Right atrium auricular region (tissue), 2 donors: ENCODE results near the gene PHF21B. TPM values are rescaled to one million over a fixed set of nuclear protein-coding genes. Genes with fewer than 3 reads are reported as not detected.

Experiments used
- DNase-seq: peaks from one replicate; pipeline ENCODE4 v3.0.0-alpha.2; 2019; ENCODE audit warnings: low spot score
- H3K27ac ChIP-seq, 2 donors: fragments of 200-600 bp; sonication (generic); 1 replicate in 1 of 2; 2 replicates in 1 of 2; pipeline ENCODE4 v1.5.1; 2016 to 2019
- H3K27me3 ChIP-seq, 2 donors: fragments of 200-600 bp; sonication (generic); one replicate each; pipeline versions ENCODE4 v1.5.1 to v1.6.0; 2017 to 2019
- H3K36me3 ChIP-seq: fragments of 200-600 bp; sonication (generic); one replicate; pipeline ENCODE4 v1.5.1; 2016
- H3K4me1 ChIP-seq, 2 donors: fragments of 200-600 bp; sonication (generic); one replicate each; pipeline versions ENCODE4 v1.5.1 to v1.6.0; 2017 to 2019
- H3K4me3 ChIP-seq, 2 donors: fragments of 200-600 bp; sonication (generic); 1 replicate in 1 of 2; 2 replicates in 1 of 2; pipeline ENCODE4 v1.5.1; 2017 to 2019; ENCODE audit warnings: mild to moderate bottlenecking in 1 of 2, moderate library complexity in 1 of 2
- H3K9me3 ChIP-seq, 2 donors: fragments of 200-600 bp; sonication (generic); one replicate each; pipeline ENCODE4 v1.5.1; 2019
- total RNA-seq, 2 donors: library from RNA; depleted of rRNA; stranded (reverse); fragments of >200 nt; gene quantifications; one replicate each; pipeline ENCODE4 v1.1.0, GENCODE V29; 2016
- TF ChIP-seq, protein P1 (sequence below), 2 donors: fragments of 200-600 bp; sonication (generic); IDR thresholded peaks; one replicate each; pipeline ENCODE4 v1.5.1; 2019; ENCODE audit warnings: antibody characterized with exemption in 2 of 2

PHF21B gene
- total RNA-seq, 2 donors from 2014 or later: 1.4 to 2.2 TPM

DNA sequence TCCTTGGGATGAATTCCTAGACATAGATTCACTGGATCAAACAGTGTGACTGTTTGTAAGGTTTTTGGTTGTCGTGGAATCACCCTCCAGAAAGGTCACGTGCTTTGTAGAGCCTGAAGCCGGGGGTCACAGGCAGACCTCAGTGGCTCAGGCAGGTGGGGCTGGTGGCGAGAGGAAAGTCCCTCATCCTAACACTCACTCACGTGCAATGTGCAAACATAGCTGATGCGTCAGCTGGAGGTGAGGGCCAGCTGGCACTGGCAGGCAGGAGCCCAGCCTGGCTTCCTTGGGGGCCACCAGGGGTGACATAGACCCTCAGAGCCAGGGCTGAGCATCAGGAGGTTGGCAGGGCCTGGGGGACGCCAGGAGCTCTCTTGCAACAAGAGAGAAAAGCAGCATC lies 167.4 kb downstream of the PHF21B start:
- Histone ChIP-seq H3K27ac (no peak overlapping the region), H3K27me3 (no peaks in the 10 kb centered on the region), H3K36me3 (no peaks in the 10 kb centered on the region), H3K4me1 (no peaks in the 10 kb centered on the region), H3K9me3 (peaks cover 0 to 14% of the 10 kb centered on the region in 2 donors), H3K4me3 (no peak overlapping the region)
- TF ChIP-seq, protein P1, sequence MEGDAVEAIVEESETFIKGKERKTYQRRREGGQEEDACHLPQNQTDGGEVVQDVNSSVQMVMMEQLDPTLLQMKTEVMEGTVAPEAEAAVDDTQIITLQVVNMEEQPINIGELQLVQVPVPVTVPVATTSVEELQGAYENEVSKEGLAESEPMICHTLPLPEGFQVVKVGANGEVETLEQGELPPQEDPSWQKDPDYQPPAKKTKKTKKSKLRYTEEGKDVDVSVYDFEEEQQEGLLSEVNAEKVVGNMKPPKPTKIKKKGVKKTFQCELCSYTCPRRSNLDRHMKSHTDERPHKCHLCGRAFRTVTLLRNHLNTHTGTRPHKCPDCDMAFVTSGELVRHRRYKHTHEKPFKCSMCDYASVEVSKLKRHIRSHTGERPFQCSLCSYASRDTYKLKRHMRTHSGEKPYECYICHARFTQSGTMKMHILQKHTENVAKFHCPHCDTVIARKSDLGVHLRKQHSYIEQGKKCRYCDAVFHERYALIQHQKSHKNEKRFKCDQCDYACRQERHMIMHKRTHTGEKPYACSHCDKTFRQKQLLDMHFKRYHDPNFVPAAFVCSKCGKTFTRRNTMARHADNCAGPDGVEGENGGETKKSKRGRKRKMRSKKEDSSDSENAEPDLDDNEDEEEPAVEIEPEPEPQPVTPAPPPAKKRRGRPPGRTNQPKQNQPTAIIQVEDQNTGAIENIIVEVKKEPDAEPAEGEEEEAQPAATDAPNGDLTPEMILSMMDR (IDR thresholded peaks at IDR 0.05): no peak
- DNase-seq: no peak

DNA sequence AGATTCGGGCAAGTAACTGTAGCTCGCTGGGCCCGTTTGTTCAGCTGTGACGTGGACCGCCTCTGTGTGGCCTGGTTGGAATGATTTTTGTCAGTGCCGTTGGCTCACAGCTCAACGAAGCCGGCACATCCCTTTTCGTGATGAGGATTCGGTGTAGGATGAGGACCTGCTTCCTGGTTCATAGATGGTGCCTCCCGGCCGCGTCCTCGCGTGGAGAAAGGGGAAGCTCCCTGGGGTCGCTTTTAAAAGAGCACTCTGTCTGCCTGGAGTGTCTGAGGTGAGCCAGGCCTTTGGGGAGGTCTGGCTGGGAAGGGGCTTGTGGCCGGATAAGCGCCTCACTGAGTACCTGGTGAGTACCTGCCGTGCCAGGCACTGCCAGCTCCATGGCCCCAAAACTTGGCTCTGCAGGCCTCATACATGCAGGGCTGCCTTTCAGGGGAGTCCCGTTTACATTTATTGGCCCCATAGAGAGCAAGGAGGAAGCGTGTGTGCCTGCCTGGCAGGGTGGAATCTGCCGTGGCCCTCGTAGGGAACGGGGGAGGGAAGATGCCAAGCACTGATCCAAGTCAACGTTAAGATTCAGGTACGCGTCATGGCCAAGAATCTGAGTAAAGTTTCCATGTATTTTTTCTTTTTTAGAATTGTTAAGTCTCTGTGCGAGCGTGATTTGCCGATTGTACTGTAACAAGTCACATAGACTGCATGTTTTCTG lies 169.0 kb downstream of the PHF21B start:
- no peaks in the 10 kb centered on the region for H3K27me3 ChIP-seq
- H3K4me3 ChIP-seq: no peak overlapping the region
- no peak overlapping the region for H3K27ac ChIP-seq
- H3K36me3 ChIP-seq: no peaks in the 10 kb centered on the region
- H3K9me3 ChIP-seq: peaks cover 0 to 14% of the 10 kb centered on the region in 2 donors
- TF ChIP-seq, protein P1 (IDR thresholded peaks at IDR 0.05): no peak
- H3K4me1 ChIP-seq: no peaks in the 10 kb centered on the region
- no peak for DNase-seq

DNA sequence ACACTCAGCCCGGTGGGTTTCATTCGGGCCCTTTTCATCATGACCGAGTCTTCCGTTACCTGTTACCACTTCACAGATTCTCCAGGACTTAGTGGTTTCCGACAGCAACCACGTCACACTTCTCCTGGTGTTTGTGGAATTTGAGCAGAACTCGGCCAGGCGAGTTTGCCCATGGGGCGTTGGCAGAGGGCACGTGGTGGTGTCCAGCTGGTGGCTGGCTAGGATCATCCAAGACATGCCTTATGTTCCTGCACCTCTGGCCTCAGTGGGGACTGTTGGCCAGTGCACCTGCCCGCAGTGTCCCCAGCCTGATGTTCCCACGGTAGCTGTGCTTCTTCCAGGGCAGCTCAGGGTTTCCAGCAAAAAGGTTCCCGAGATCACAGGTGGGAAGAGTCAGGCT lies 170.1 kb downstream of the PHF21B start:
- peaks cover 9 to 19% of the 10 kb centered on the region in 2 donors for H3K9me3 ChIP-seq
- H3K27ac ChIP-seq: no peak overlapping the region
- H3K4me1 ChIP-seq: no peaks in the 10 kb centered on the region
- H3K27me3 ChIP-seq: no peaks in the 10 kb centered on the region
- TF ChIP-seq, protein P1 (IDR thresholded peaks at IDR 0.05): no peak
- no peak for DNase-seq
- no peaks in the 10 kb centered on the region for H3K36me3 ChIP-seq
- H3K4me3 ChIP-seq: no peak overlapping the region

- DNase-seq: no peak
- no peaks in the 10 kb centered on the region for H3K27me3 ChIP-seq
- peaks cover 9 to 19% of the 10 kb centered on the region in 2 donors for H3K9me3 ChIP-seq
- TF ChIP-seq, protein P1 (IDR thresholded peaks at IDR 0.05): no peak
- H3K36me3 ChIP-seq: no peaks in the 10 kb centered on the region
- no peaks in the 10 kb centered on the region for H3K4me1 ChIP-seq
- no peak overlapping the region for H3K27ac ChIP-seq
- no peak overlapping the region for H3K4me3 ChIP-seq
Observed at GRCh38 chr22:44839061-44839460, 170.7 kb downstream of the PHF21B start.

DNA sequence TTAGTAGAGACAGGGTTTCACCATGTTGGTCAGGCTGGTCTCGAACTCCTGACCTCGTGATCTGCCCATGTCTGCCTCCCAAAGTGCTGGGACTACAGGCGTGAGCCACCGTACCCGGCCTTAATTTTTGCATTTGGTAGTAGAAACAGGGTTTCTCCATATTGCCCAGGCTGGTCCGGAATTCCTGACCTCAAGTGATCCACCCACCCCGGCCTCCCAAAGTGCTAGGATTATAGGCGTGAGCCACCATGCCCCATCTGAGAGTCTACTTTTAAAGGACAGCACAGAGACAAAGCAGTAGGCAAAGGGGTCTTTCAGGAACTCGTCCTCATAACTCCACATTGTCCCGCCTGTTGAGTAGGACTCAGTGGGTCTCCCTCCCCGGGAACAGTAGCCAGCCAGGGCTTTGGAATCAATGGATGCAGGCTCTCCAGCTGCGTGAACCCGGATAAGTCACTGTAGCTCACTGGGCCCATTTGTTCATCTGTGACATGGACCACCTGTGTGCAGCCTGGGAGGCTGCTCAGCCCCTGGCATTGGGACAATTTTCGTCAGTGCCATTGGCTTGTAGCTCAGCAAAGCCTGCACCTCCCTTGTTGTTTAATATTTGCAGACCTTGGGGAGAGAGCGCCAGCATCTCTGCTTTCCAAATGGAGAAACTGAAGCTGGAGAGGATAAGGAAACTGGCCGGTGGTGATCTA lies 171.3 kb downstream of the PHF21B start:
- DNase-seq: no peak
- TF ChIP-seq, protein P1 (IDR thresholded peaks at IDR 0.05): no peak
- no peaks in the 10 kb centered on the region for H3K27me3 ChIP-seq
- H3K4me3 ChIP-seq: no peak overlapping the region
- no peaks in the 10 kb centered on the region for H3K36me3 ChIP-seq
- no peaks in the 10 kb centered on the region for H3K4me1 ChIP-seq
- H3K27ac ChIP-seq: no peak overlapping the region
- peaks cover 9 to 21% of the 10 kb centered on the region in 2 donors for H3K9me3 ChIP-seq
